Adrenal gland (tissue), 12 donors: Measurements from ENCODE around the gene KCNT2. TPM values are rescaled to one million over a fixed set of nuclear protein-coding genes. Genes with fewer than 3 reads are reported as not detected.
"Not testable (repeated sequence)": the region's sequence is repeated elsewhere in the genome, so short reads cannot be mapped to it uniquely, and the experiment has no call there.

Experiments
- DNase-seq, 7 donors: peaks; one replicate each; pipeline ENCODE4 v3.0.0-alpha.2; 2019 to 2020
- H3K27ac ChIP-seq, 5 donors: fragments of 200-600 bp; sonication (generic) in 4 of 5; 1 replicate in 3 of 5; 2 replicates in 2 of 5; pipeline versions ENCODE4 v1.5.1 to v1.8.0; 2016 to 2020; ENCODE audit warnings: mild to moderate bottlenecking in 1 of 5
- H3K27me3 ChIP-seq: fragments of 200-600 bp; 2 replicates; pipeline ENCODE4 v1.8.0; 2021
- H3K36me3 ChIP-seq, 2 donors: fragments of 200-600 bp; replicated peaks in 1 of 2; 1 replicate in 1 of 2; 2 replicates in 1 of 2; pipeline versions ENCODE4 v1.5.1 to v1.8.0; 2018 to 2022
- H3K4me1 ChIP-seq, 2 donors: fragments of 200-600 bp; replicated peaks in 1 of 2; 1 replicate in 1 of 2; 2 replicates in 1 of 2; pipeline versions ENCODE4 v1.5.1 to v1.8.0; 2018 to 2021
- H3K4me3 ChIP-seq, 4 donors: fragments of 200-600 bp; sonication (generic) in 3 of 4; one replicate each; pipeline ENCODE4 v1.5.1; 2016 to 2018
- H3K9me3 ChIP-seq, 3 donors: fragments of 200-600 bp; sonication (generic) in 1 of 3; replicated peaks in 1 of 3; 1 replicate in 2 of 3; 2 replicates in 1 of 3; pipeline versions ENCODE4 v1.5.1 to v1.8.0; 2016 to 2021
- CTCF ChIP-seq, 6 experiments: fragments of 450-650 bp in 4 of 6; fragments of 200-600 bp in 2 of 6; sonication (generic) in 1 of 6; IDR thresholded peaks; 1 replicate in 5 of 6; 2 replicates in 1 of 6; pipeline versions ENCODE4 v1.5.1 to v1.8.0; 2016 to 2021; ENCODE audit warnings: antibody characterized with exemption in 6 of 6, mild to moderate bottlenecking in 2 of 6, moderate library complexity in 1 of 6
- POLR2A ChIP-seq, 2 donors: fragments of 450-650 bp; IDR thresholded peaks; one replicate each; pipeline ENCODE4 v1.6.1; 2017; ENCODE audit warnings: antibody characterized with exemption in 2 of 2, mild to moderate bottlenecking in 2 of 2, moderate library complexity in 1 of 2
- WGBS, 4 donors: extraction: QIAGEN DNeasy Blood & Tissue Kit in 2 of 4; methylation state at CpG; one replicate each; pipeline versions ENCODE4 v1.1.5 to v1.1.7; 2013 to 2017; 5-methylcytosine and 5-hydroxymethylcytosine counted together
- intact Hi-C, 2 donors: fragments of 100-400 bp; cut with DNase I; formaldehyde crosslinking; loops; one replicate each; pipeline versions ENCODE4 v1.14.1 to v1.15.0; 2022 to 2023
- polyA plus RNA-seq, 3 donors: library from polyadenylated mRNA; stranded (reverse); fragments of 200-250 nt in 2 of 3; fragments of 350-450 nt in 1 of 3; fragmentation: Illumina TruSeq in 1 of 3; extraction: RNeasy Lipid Tissue Mini Kit (QIAGEN cat#74804) in 1 of 3; gene quantifications; one replicate each; pipeline ENCODE4 v1.2.3, GENCODE V29; 2013 to 2014
- total RNA-seq, 9 donors: library from RNA; depleted of rRNA in 4 of 9; stranded (reverse); fragments of >200 nt in 4 of 9; fragments of 120-200 nt in 1 of 9; fragmentation: NEBNext Ultra II Directional in 1 of 9; extraction: Animal tissue kit (Norgen Biotek cat#: 25700) in 1 of 9; gene quantifications; one replicate each; pipeline versions ENCODE4 v1.1.0 to v1.2.4, GENCODE V29; 2013 to 2023
- donor health status: healthy with polysubstance abuse.
- donor health status: Bipolar disorder and iron deficiency.
- donor health status: DM: yes; HTN: yes; CAD: no.
- donor health status: DM: no; HTN: no; CAD: no.
- donor health status: DM: no; HTN: no; CAD: no.
- donor health status: DM: yes; HTN: yes; CAD: no.

KCNT2 gene
- total and polyA plus RNA-seq, 12 donors: 0.54 to 4.0 (median 1.2) TPM

DNA sequence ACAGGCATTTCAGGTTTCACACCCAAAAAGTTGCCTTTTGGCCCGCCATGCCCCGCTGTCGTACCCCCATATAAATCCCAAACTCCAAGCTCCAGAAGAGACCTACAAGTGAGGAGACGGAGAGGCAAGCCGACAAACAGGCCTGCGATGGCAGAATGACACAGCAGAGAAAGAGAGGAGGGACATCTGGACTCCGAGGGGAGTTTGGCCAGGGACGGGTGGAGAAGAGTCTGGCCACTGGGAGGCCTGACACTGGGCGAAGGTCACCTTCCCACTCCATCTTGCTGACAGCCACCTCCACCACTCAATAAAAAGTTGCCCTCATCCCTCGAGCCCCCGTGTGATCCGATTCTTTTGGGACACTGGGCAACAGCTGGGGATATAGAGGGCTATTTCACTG lies 41.8 kb upstream of the KCNT2 start:
- TF ChIP-seq CTCF (IDR thresholded peaks at IDR 0.05) (no peak), POLR2A (IDR thresholded peaks at IDR 0.05) (no peak)
- no peaks in the 10 kb centered on the region for H3K4me1 ChIP-seq
- WGBS, 4 donors: 77 to 88% (median 84%) methylated on average over 12 of the region's 12 CpGs
- intact Hi-C loops: loop anchor here in 1 of 2 donors (10.0 kb wide), 1 partner anchor 495 kb away; no protein-coding TSS in a partner anchor
- H3K4me3 ChIP-seq: no peak overlapping the region
- H3K36me3 ChIP-seq: no peaks in the 10 kb centered on the region
- H3K27me3 ChIP-seq: no peaks in the 10 kb centered on the region
- no peak overlapping the region for H3K27ac ChIP-seq
- no peak for DNase-seq
- H3K9me3 ChIP-seq: no peaks in the 10 kb centered on the region

DNA sequence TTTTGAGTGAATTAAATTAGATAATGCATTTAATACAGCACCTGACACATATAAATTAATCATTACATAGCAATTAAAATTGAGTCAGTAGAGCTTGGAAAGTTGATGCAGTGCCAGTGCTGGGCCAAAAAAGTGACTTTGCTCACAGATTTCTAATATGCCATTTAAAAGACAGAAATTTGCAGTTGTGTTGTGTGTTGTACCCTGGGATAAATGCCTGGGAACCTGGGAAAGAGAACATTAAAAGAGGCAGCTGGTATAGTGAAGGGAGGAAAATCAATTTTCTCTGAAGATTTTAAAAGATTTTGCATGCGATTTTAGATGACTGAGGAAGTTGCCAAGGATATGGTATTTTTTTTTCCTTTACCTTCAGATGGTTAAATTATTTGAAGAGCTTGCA lies 32.7 kb upstream of the KCNT2 start:
- Histone ChIP-seq H3K4me3 (no peak overlapping the region), H3K27ac (no peak overlapping the region), H3K27me3 (no peaks in the 10 kb centered on the region), H3K9me3 (no peaks in the 10 kb centered on the region), H3K36me3 (no peaks in the 10 kb centered on the region), H3K4me1 (no peaks in the 10 kb centered on the region)
- intact Hi-C loops: no loop called here
- no peak for TF ChIP-seq POLR2A (IDR thresholded peaks at IDR 0.05)
- no peak for TF ChIP-seq CTCF (IDR thresholded peaks at IDR 0.05)
- 63 to 86% (median 65%) methylated on average over 1 of the region's 1 CpG for WGBS, 4 donors
- DNase-seq: no peak

DNA sequence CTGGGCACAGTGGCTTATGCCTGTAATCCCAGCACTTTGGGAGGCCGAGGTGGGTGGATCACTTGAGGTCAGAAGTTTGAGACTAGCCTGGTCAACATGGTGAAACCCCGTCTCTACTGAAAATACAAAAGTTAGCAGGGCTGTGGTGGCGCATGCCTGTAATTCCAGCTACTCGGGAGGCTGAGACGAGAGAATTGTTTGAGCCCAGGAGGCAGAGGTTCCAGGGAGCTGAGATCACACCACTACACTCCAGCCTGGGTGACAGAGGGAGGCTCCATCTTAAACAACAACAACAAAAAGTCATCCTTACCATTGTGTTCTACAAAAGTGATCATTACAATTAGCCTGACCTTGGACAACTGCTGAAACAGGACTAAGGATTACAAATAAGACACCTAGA lies 31.1 kb upstream of the KCNT2 start:
- H3K36me3 ChIP-seq, DNase-seq, H3K27ac ChIP-seq, intact Hi-C loops, H3K27me3 ChIP-seq, H3K9me3 ChIP-seq, H3K4me3 ChIP-seq, H3K4me1 ChIP-seq: not testable (repeated sequence)
- WGBS, 4 donors: 78 to 94% (median 84%) methylated on average over 4 to 5 of the region's 5 CpGs

- WGBS, 4 donors: 81 to 89% (median 84%) methylated on average over 2 of the region's 2 CpGs
- H3K9me3 ChIP-seq: no peaks in the 10 kb centered on the region
- no peak for DNase-seq
- H3K27me3 ChIP-seq: no peaks in the 10 kb centered on the region
- H3K27ac ChIP-seq: no peak overlapping the region
- TF ChIP-seq POLR2A (IDR thresholded peaks at IDR 0.05): no peak
- no peak for TF ChIP-seq CTCF (IDR thresholded peaks at IDR 0.05)
- H3K36me3 ChIP-seq: no peaks in the 10 kb centered on the region
- no peaks in the 10 kb centered on the region for H3K4me1 ChIP-seq
- intact Hi-C loops: no loop called here
- H3K4me3 ChIP-seq: no peak overlapping the region
Measured at GRCh38 chr1:196638466-196638865, 30.2 kb upstream of the KCNT2 start.

DNA sequence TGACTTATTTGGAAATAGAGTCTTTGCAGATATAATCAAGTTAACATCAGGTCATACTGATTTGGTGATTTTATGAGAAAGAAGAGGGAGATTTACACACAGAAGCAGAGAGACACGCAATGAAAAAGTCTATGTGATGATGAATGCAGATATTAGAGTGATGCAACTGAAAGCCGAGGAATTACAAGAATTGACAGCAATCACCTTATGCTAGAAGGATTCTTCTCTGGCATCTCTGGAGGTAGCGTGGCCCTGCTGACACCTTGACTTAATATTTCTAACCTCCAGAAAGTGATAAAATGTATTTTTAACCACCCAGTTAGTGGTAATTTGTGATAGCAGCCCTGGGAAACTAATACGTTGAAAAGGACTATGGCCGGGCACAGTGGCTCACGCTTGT lies 29.4 kb upstream of the KCNT2 start:
- no peak for TF ChIP-seq POLR2A (IDR thresholded peaks at IDR 0.05)
- no peak for TF ChIP-seq CTCF (IDR thresholded peaks at IDR 0.05)
- DNase-seq: no peak
- Histone ChIP-seq H3K4me1 (no peaks in the 10 kb centered on the region), H3K27ac (no peak overlapping the region), H3K36me3 (no peaks in the 10 kb centered on the region), H3K4me3 (no peak overlapping the region), H3K9me3 (no peaks in the 10 kb centered on the region), H3K27me3 (no peaks in the 10 kb centered on the region)
- intact Hi-C loops: no loop called here
- WGBS, 4 donors: 86 to 92% (median 90%) methylated on average over 6 of the region's 6 CpGs
